GM23248 (cell line): ENCODE data around the gene ELK1. TPM values are rescaled to one million over a fixed set of nuclear protein-coding genes. Genes with fewer than 3 reads are reported as not detected.

Experiments
- DNase-seq: peaks from one replicate; pipeline ENCODE4 v3.0.0-alpha.2; 2015
- H2AFZ ChIP-seq: fragments of 200-600 bp; sonication (generic); 2 replicates; pipeline ENCODE4 v1.6.1; 2016; ENCODE audit warnings: antibody characterized with exemption
- H3F3A ChIP-seq: fragments of 200-600 bp; sonication (generic); 2 replicates; pipeline ENCODE4 v1.6.1; 2016; ENCODE audit warnings: mild to moderate bottlenecking, antibody characterized with exemption, mixed run types; ENCODE audit not compliant: insufficient read depth
- H3K27ac ChIP-seq: fragments of 200-600 bp; sonication (generic); 2 replicates; pipeline ENCODE4 v1.5.1; 2016; ENCODE audit warnings: mild to moderate bottlenecking
- H3K27me3 ChIP-seq: fragments of 200-600 bp; sonication (generic); replicated peaks from 2 replicates; pipeline ENCODE4 v1.6.1; 2016; ENCODE audit warnings: mild to moderate bottlenecking; ENCODE audit not compliant: insufficient read depth
- H3K36me3 ChIP-seq: fragments of 200-600 bp; sonication (generic); 2 replicates; pipeline ENCODE4 v1.6.1; 2016; ENCODE audit warnings: low read depth, mild to moderate bottlenecking
- H3K4me1 ChIP-seq: fragments of 200-600 bp; sonication (generic); 2 replicates; pipeline ENCODE4 v1.6.1; 2016; ENCODE audit warnings: mild to moderate bottlenecking; ENCODE audit not compliant: insufficient read depth
- H3K4me2 ChIP-seq: fragments of 200-600 bp; sonication (generic); one replicate; pipeline ENCODE4 v1.6.1; 2016; ENCODE audit warnings: mild to moderate bottlenecking; ENCODE audit not compliant: unreplicated experiment
- H3K4me3 ChIP-seq: fragments of 200-600 bp; sonication (generic); 2 replicates; pipeline ENCODE4 v1.5.1; 2016; ENCODE audit warnings: mild to moderate bottlenecking
- H3K79me2 ChIP-seq: fragments of 200-600 bp; sonication (generic); 2 replicates; pipeline ENCODE4 v1.6.1; 2016; ENCODE audit warnings: mild to moderate bottlenecking; ENCODE audit not compliant: insufficient read depth
- H3K9ac ChIP-seq: fragments of 200-600 bp; sonication (generic); 2 replicates; pipeline ENCODE4 v1.6.1; 2016; ENCODE audit warnings: mild to moderate bottlenecking
- H3K9me2 ChIP-seq: fragments of 200-600 bp; sonication (generic); 2 replicates; pipeline ENCODE4 v1.6.1; 2016; ENCODE audit warnings: mixed run types, mild to moderate bottlenecking, moderate library complexity; ENCODE audit not compliant: insufficient read depth
- H3K9me3 ChIP-seq: fragments of 200-600 bp; sonication (generic); one replicate; pipeline ENCODE4 v1.6.1; 2017; ENCODE audit warnings: low read depth
- H4K20me1 ChIP-seq: fragments of 200-600 bp; sonication (generic); 2 replicates; pipeline ENCODE4 v1.6.0; 2016; ENCODE audit not compliant: insufficient read depth
- EZH2 ChIP-seq: fragments of 200-600 bp; sonication (generic); IDR thresholded peaks from 2 replicates; pipeline ENCODE4 v1.6.1; 2018; ENCODE audit warnings: antibody characterized with exemption, mild to moderate bottlenecking; ENCODE audit not compliant: insufficient read depth, poor library complexity, severe bottlenecking
- EZH2phosphoT487 ChIP-seq: fragments of 200-600 bp; sonication (generic); IDR thresholded peaks from 2 replicates; pipeline ENCODE4 v1.6.1; 2018; ENCODE audit warnings: antibody characterized with exemption, moderate library complexity, mild to moderate bottlenecking, low read depth; ENCODE audit not compliant: insufficient read depth
- WGBS, 2 experiments: methylation state at CpG; one replicate each; pipeline ENCODE4 v1.1.6; 2015 to 2017; ENCODE audit warnings: low lambda C conversion rate in 2 of 2, low coverage in 1 of 2; ENCODE audit errors: missing lambda C conversion rate in 2 of 2; 5-methylcytosine and 5-hydroxymethylcytosine counted together
- in situ Hi-C: fragments of 300-500 bp; cut with MboI; formaldehyde crosslinking; loops from 2 replicates; pipeline ENCODE4 v1.15.0; 2020
- polyA plus RNA-seq: library from polyadenylated mRNA; unstranded; fragments of >200 nt; fragmentation: Nextera tagmentation; extraction: Ambion mirVana; gene quantifications from 2 replicates; pipeline ENCODE4 v1.2.1, GENCODE V29; 2016
- total RNA-seq: library from RNA; depleted of rRNA; stranded (reverse); fragments of >200 nt; shearing (Covaris generic); gene quantifications from 2 replicates; pipeline ENCODE4 v1.2.3, GENCODE V29; 2014

Gene ELK1
- total and polyA plus RNA-seq, 2 experiments from 2014 or later, result 46.6 to 47.7 TPM

DNA sequence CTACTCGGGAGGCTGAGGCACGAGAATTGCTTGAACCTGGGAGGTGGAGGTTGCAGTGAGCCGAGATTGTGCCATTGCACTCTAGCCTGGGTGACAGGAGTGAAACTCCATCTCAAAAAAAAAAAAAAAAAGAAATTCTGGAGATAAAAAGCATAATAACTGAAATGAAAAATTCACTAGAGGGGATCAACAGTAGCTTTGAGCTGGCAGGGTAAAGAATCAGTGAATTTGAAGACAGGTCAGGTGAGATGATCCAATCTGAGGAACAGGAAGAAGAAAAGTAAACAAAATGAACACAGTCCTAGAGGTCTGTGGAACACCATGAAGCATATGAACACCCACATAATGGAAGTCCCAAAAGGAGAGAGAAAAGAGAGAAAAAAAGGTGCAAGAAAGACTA is 53.1 kb downstream of the ELK1 start:
- no peaks in the 10 kb centered on the region for H3K9me3 ChIP-seq
- in situ Hi-C loops, result no loop called here

GRCh38 chrX:47596256-47596655 is 54.1 kb downstream of the ELK1 start:
- no peak for DNase-seq
- H3K27ac ChIP-seq, result no peak overlapping the region
- no peaks in the 10 kb centered on the region for H3K79me2 ChIP-seq
- TF ChIP-seq EZH2, result no peak
- TF ChIP-seq EZH2phosphoT487, result no peak
- no peaks in the 10 kb centered on the region for H3K9me2 ChIP-seq
- H3F3A ChIP-seq, result no peaks in the 10 kb centered on the region
- H3K4me2 ChIP-seq, result no peak overlapping the region
- no peak overlapping the region for H3K4me3 ChIP-seq
- H4K20me1 ChIP-seq, result no peaks in the 10 kb centered on the region
- H2AFZ ChIP-seq, result no peak overlapping the region
- no peaks in the 10 kb centered on the region for H3K27me3 ChIP-seq
- H3K36me3 ChIP-seq, result no peaks in the 10 kb centered on the region
- no peaks in the 10 kb centered on the region for H3K4me1 ChIP-seq
- WGBS, 2 experiments, result 61 to 65% methylated on average over 2 of the region's 2 CpGs
- in situ Hi-C loops, result no loop called here
- H3K9ac ChIP-seq, result no peak overlapping the region
- no peaks in the 10 kb centered on the region for H3K9me3 ChIP-seq

More for the DNA sequence above, 53.1 kb downstream of the ELK1 start:
- WGBS, 2 experiments, result 60 to 74% methylated on average over 3 of the region's 3 CpGs
- Histone ChIP-seq H3K4me2 (no peak overlapping the region), H3K36me3 (no peaks in the 10 kb centered on the region), H3K9me2 (no peaks in the 10 kb centered on the region), H3K79me2 (no peaks in the 10 kb centered on the region), H3F3A (no peaks in the 10 kb centered on the region), H3K9ac (no peak overlapping the region), H3K4me3 (no peak overlapping the region), H3K4me1 (no peaks in the 10 kb centered on the region), H3K27ac (no peak overlapping the region), H3K27me3 (no peaks in the 10 kb centered on the region), H4K20me1 (no peaks in the 10 kb centered on the region), H2AFZ (no peak overlapping the region)
- TF ChIP-seq EZH2 (no peak), EZH2phosphoT487 (no peak)
- no peak for DNase-seq

DNA sequence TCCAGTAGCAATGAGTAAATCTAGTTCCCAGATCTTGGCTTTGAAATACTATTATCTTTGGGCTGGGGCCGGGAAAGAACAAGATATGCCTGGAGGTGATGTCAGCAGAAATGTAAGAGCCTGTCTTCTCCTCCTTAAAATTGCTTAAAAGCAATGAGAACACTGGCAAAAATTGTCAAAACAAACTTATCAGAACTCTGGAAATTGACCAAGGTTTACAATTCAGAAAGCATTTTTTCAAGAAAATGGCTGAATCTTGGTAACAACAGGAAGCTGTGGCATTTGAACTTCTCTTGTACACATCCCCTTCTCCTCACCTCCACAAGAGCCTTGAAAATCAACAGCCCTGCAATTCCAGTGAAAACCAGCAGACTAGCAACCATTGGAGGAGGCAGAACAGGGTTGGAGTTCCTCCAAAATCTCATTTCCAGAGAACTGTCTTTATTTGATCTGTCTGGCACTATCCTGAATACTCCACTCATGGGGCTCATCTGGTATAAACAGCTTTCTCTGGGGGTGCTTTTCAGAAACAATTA is 54.6 kb downstream of the ELK1 start:
- Histone ChIP-seq H3K79me2 (no peaks in the 10 kb centered on the region), H2AFZ (no peak overlapping the region), H4K20me1 (no peaks in the 10 kb centered on the region), H3K4me1 (no peaks in the 10 kb centered on the region), H3F3A (no peaks in the 10 kb centered on the region), H3K36me3 (no peaks in the 10 kb centered on the region), H3K27ac (no peak overlapping the region), H3K9ac (no peak overlapping the region), H3K9me3 (no peaks in the 10 kb centered on the region), H3K27me3 (no peaks in the 10 kb centered on the region), H3K9me2 (no peaks in the 10 kb centered on the region), H3K4me3 (no peak overlapping the region), H3K4me2 (no peak overlapping the region)
- 80% methylated on average over 1 of the region's 1 CpG for WGBS, 2 experiments
- TF ChIP-seq EZH2 (no peak), EZH2phosphoT487 (no peak)
- DNase-seq, result peak; percentile 12
- in situ Hi-C loops, result no loop called here

DNA sequence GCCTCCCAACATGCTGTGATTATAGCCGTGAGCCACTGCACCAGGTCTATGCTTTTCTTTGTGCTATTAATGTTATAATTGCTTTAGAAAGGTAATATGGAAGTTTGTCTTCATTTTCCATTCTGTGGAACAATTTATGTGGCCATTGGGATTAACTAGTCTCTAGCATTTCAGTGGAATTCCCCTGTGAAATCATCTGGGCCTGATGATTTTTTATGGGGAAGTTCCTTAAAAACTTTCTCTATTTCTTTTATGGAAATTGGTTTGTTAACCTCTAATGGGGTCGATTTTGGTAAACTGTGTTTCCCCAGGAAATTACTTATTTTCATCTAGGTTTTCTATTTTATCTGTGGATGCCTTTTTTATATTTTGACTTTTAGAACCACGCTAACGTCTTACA is 56.8 kb downstream of the ELK1 start:
- in situ Hi-C loops, result no loop called here
- Histone ChIP-seq H2AFZ (no peak overlapping the region), H3F3A (no peaks in the 10 kb centered on the region), H3K27ac (no peak overlapping the region), H3K27me3 (no peaks in the 10 kb centered on the region), H3K79me2 (no peaks in the 10 kb centered on the region), H3K36me3 (no peaks in the 10 kb centered on the region), H3K9me3 (no peaks in the 10 kb centered on the region), H3K4me2 (no peak overlapping the region), H3K9me2 (no peaks in the 10 kb centered on the region), H3K4me1 (no peaks in the 10 kb centered on the region), H3K9ac (no peak overlapping the region), H3K4me3 (no peak overlapping the region), H4K20me1 (no peaks in the 10 kb centered on the region)
- DNase-seq, result no peak
- 53 to 59% methylated on average over 4 of the region's 4 CpGs for WGBS, 2 experiments
- TF ChIP-seq EZH2, result no peak
- no peak for TF ChIP-seq EZH2phosphoT487

DNA sequence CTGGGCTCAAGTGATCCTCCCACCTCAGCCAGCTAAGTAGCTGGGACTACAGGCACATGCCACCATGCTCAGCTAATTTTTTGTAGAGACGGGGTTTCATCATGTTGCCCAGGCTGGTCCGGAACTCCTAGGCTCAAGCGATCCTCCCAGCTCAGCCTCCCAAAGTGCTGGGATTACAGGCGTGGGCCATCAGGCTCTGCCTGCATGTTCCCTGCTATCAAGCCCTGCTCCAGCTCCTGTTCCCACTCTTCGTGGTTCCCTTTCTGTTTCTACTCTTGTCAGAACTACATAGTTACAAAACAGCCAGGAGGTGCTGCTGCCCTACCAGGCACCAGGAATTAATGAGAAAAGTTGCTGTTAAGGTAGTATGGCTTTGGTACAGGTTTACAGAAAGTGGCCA is 59.4 kb downstream of the ELK1 start:
- Histone ChIP-seq H3K36me3 (no peaks in the 10 kb centered on the region), H4K20me1 (no peaks in the 10 kb centered on the region), H3K79me2 (no peaks in the 10 kb centered on the region), H3F3A (no peaks in the 10 kb centered on the region), H3K4me1 (no peaks in the 10 kb centered on the region), H3K27ac (no peak overlapping the region), H3K9me3 (no peaks in the 10 kb centered on the region), H3K9me2 (no peaks in the 10 kb centered on the region), H3K9ac (no peak overlapping the region), H3K27me3 (no peaks in the 10 kb centered on the region), H3K4me3 (no peak overlapping the region), H3K4me2 (no peak overlapping the region), H2AFZ (no peak overlapping the region)
- no peak for DNase-seq
- 58 to 67% methylated on average over 4 to 5 of the region's 5 CpGs for WGBS, 2 experiments
- TF ChIP-seq EZH2phosphoT487 (no peak), EZH2 (no peak)
- in situ Hi-C loops, result no loop called here
